ENCODE data around the gene FBXL17. TPM values are rescaled to one million over a fixed set of nuclear protein-coding genes. Genes with fewer than 3 reads are reported as not detected.

FBXL17 gene
- total RNA-seq, 1 experiment from 2014 or later = 5.3 TPM

DNA sequence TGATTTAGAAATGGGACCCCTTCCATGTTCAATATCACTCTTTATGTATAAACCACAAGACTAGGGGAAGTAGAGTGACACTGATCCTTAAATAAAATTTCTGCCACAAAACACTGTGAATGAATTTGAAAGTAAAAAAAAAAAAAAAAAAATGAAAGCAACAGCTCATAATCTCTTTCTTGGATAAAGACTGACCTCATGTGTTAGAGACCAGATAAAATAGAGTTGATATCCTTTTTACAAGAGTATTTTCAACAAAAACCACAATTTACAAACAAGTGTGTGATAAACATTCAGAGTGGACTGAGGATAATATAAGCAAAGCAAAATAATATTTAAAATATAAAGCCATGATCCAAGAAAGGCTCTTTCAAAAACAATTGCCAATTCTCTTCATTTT, 180.2 kb downstream of the FBXL17 start:
- no peaks in the 10 kb centered on the region for H3K27me3 Mint-ChIP-seq (ENCODE audit: low read depth)
- no peak overlapping the region; a peak in 1 of 7 replicates for H3K27ac Mint-ChIP-seq
- Histone ChIP-seq H2BK5ac (ENCODE audit: insufficient read length, low read length) (no peak overlapping the region), H3K18ac (ENCODE audit: insufficient read length, low read depth, low read length) (no peak overlapping the region), H3K56ac (ENCODE audit: insufficient read length, low read depth, low read length) (no peak overlapping the region), H3K79me2 (ENCODE audit: insufficient read depth, low read length) (no peaks in the 10 kb centered on the region), H2BK20ac (ENCODE audit: low read depth, low read length, poor library complexity, severe bottlenecking) (no peak overlapping the region), H2BK12ac (ENCODE audit: insufficient read length, low read depth, low read length) (no peak overlapping the region), H3K4me1 (ENCODE audit: insufficient read depth, low read length) (no peaks in the 10 kb centered on the region), H3K9me3 (ENCODE audit: control insufficient read depth, low read depth, low read length) (no peaks in the 10 kb centered on the region), H2AFZ (ENCODE audit: low read length) (no peak overlapping the region), H4K8ac (replicated peaks; ENCODE audit: insufficient read length, low read depth, low read length) (no peak overlapping the region), H3T11ph (ENCODE audit: low read length) (no peak overlapping the region), H3K4ac (ENCODE audit: low read depth, low read length) (no peak overlapping the region), H3K23me2 (ENCODE audit: insufficient read length, low read depth, low read length, poor library complexity, severe bottlenecking) (no peaks in the 10 kb centered on the region), H3K4me2 (ENCODE audit: insufficient read depth, insufficient read length, low read length) (no peak overlapping the region), H4K20me1 (ENCODE audit: control insufficient read depth, insufficient read depth, insufficient read length) (no peaks in the 10 kb centered on the region), H2BK15ac (ENCODE audit: low read depth, low read length) (no peak overlapping the region), H3K14ac (ENCODE audit: insufficient read depth, low read length) (no peak overlapping the region), H3K27ac (ENCODE audit: insufficient read length, low read depth, low read length) (no peak overlapping the region), H4K91ac (ENCODE audit: insufficient read length, low read depth, low read length) (no peak overlapping the region), H3K27me3 (ENCODE audit: insufficient read depth, low read length) (no peaks in the 10 kb centered on the region), H3K79me1 (ENCODE audit: insufficient read depth, low read depth, low read length, poor library complexity, severe bottlenecking) (no peaks in the 10 kb centered on the region), H3K23ac (ENCODE audit: insufficient read length, low read depth, low read length) (no peak overlapping the region), H2AK5ac (ENCODE audit: insufficient read length, low read length) (no peak overlapping the region), H2BK120ac (ENCODE audit: low read depth, low read length, poor library complexity, severe bottlenecking) (no peak overlapping the region), H3K9ac (ENCODE audit: extremely low read depth, insufficient read length, low read length) (no peak overlapping the region), H4K5ac (ENCODE audit: insufficient read length, low read depth, low read length) (no peak overlapping the region)
- H3K4me3 Mint-ChIP-seq = no peak overlapping the region
- H3K4me1 Mint-ChIP-seq = peaks cover 7 to 9% of the 10 kb centered on the region in 2 experiments; a peak in 3 of 4 replicates
- no peak for TF ChIP-seq CTCF (conservative IDR thresholded peaks at IDR 0.05)
- no peaks in the 10 kb centered on the region for H3K9me3 Mint-ChIP-seq
- no peak for DNase-seq
- no peaks in the 10 kb centered on the region for H3K36me3 Mint-ChIP-seq (ENCODE audit: insufficient read depth in 1 of 3, low read depth in 3 of 3)
